Fibroblast of lung (primary cell): Measurements from ENCODE around the gene HDAC8.

Experiments used
- CTCF ChIP-seq, 2 donors: IDR thresholded peaks in 1 of 2; conservative IDR thresholded peaks in 1 of 2; 1 replicate in 1 of 2; 2 replicates in 1 of 2; pipeline ENCODE4 v1.5.1; 2011 to 2012; ENCODE audit warnings: low read length in 2 of 2, control low read depth in 1 of 2, inconsistent platforms in 1 of 2, low read depth in 1 of 2, mild to moderate bottlenecking in 1 of 2
- EZH2 ChIP-seq: IDR thresholded peaks from 2 replicates; pipeline ENCODE4 v1.5.1; 2012; ENCODE audit warnings: low read length, control low read depth, mild to moderate bottlenecking; ENCODE audit errors: missing control alignments

DNA sequence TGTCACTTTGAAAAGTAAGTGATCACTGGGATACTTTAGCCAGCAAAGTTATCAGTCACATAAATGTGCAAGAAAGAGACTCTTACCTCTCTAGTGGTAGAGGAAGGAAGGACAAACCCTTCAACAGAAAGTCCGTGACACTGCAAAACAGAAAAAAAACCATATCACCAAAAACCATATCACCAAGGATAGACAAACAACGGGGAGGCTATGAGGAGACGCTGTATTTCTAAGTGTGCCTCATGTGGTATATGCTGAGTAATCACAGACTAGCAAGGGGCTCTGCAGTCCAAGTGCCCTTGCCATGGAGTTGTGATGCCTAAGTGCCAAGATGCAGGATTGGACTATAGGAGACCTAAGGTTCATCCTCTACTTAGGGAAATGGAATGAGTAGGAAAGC lies 11.5 kb upstream of the HDAC8 start:
- TF ChIP-seq CTCF (conservative IDR thresholded peaks at IDR 0.05 in 1 of 2, IDR thresholded peaks at IDR 0.05 in 1 of 2; ENCODE audit: low read depth in 1 of 2, low read length in 2 of 2), result no peak
- no peak for TF ChIP-seq EZH2
